Muscle layer of duodenum (tissue), 2 donors: ENCODE data around the gene MGST2.
"Not testable (repeated sequence)": the region's sequence is repeated elsewhere in the genome, so short reads cannot be mapped to it uniquely, and the experiment has no call there.

Source experiments
- H3K27ac ChIP-seq: one replicate; pipeline ENCODE4 v1.7.0; 2013; ENCODE audit warnings: mild to moderate bottlenecking, low read length
- H3K27me3 ChIP-seq: one replicate; pipeline ENCODE4 v1.7.0; 2013; ENCODE audit warnings: low read depth, mild to moderate bottlenecking, control low read depth, low read length
- H3K36me3 ChIP-seq, 2 donors: one replicate each; pipeline ENCODE4 v1.7.0; 2013; ENCODE audit warnings: low read length in 2 of 2, control low read depth in 1 of 2, mild to moderate bottlenecking in 1 of 2; ENCODE audit not compliant: insufficient read depth in 2 of 2, control insufficient read depth in 1 of 2
- H3K4me1 ChIP-seq, 2 donors: one replicate each; pipeline ENCODE4 v1.7.0; 2013; ENCODE audit warnings: low read length in 2 of 2, mild to moderate bottlenecking in 2 of 2, control low read depth in 1 of 2, moderate library complexity in 1 of 2; ENCODE audit not compliant: insufficient read depth in 2 of 2, control insufficient read depth in 1 of 2
- H3K4me3 ChIP-seq, 2 donors: one replicate each; pipeline ENCODE4 v1.7.0; 2013; ENCODE audit warnings: low read length in 2 of 2, low read depth in 1 of 2, mild to moderate bottlenecking in 1 of 2
- H3K9me3 ChIP-seq, 2 donors: one replicate each; pipeline ENCODE4 v1.7.0; 2013; ENCODE audit warnings: low read length in 2 of 2, control low read depth in 1 of 2, mild to moderate bottlenecking in 1 of 2; ENCODE audit not compliant: control insufficient read depth in 1 of 2
- donor health status: healthy.

MGST2 gene

GRCh38 chr4:139630991-139631390, 34.6 kb upstream of the MGST2 start:
- H3K36me3 ChIP-seq, result no peaks in the 10 kb centered on the region
- H3K27ac ChIP-seq, result no peak overlapping the region
- no peaks in the 10 kb centered on the region for H3K4me1 ChIP-seq
- no peaks in the 10 kb centered on the region for H3K27me3 ChIP-seq
- no peak overlapping the region for H3K4me3 ChIP-seq
- no peaks in the 10 kb centered on the region for H3K9me3 ChIP-seq

DNA sequence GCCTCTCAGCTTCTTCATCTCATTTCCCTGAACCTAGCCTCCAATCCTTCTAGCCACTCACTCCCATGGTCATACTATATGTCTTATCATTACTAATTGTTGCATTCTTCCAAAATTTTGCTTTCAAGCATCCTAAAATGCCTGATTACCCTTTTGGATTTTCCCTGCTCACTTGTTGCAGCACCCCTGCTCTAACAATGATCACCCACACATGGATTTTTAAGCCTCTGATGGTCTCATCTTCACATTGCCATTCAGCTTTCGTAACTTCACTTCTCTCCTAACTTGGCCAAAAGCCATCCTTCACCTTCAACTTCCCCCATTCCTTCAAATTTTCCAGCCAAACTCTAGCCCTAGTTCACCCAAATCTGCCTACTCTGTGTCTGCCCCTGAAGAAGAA, 33.8 kb upstream of the MGST2 start:
- H3K4me1 ChIP-seq, result no peaks in the 10 kb centered on the region
- H3K27me3 ChIP-seq, result no peaks in the 10 kb centered on the region
- no peak overlapping the region for H3K4me3 ChIP-seq
- no peak overlapping the region for H3K27ac ChIP-seq
- no peaks in the 10 kb centered on the region for H3K36me3 ChIP-seq
- no peaks in the 10 kb centered on the region for H3K9me3 ChIP-seq

GRCh38 chr4:139632739-139633138, 32.9 kb upstream of the MGST2 start:
- H3K4me3 ChIP-seq, H3K4me1 ChIP-seq, H3K27ac ChIP-seq, H3K36me3 ChIP-seq, H3K9me3 ChIP-seq, H3K27me3 ChIP-seq: not testable (repeated sequence)

- Histone ChIP-seq H3K36me3 (no peaks in the 10 kb centered on the region), H3K4me3 (peak overlapping the region; percentile 34 to 39), H3K27ac (no peak overlapping the region), H3K4me1 (no peaks in the 10 kb centered on the region), H3K9me3 (no peaks in the 10 kb centered on the region), H3K27me3 (no peaks in the 10 kb centered on the region)
These were observed 32.4 kb upstream of the MGST2 start for GRCh38 chr4:139633195-139633594.

GRCh38 chr4:139633661-139634060, 32.0 kb upstream of the MGST2 start:
- Histone ChIP-seq H3K36me3 (no peaks in the 10 kb centered on the region), H3K4me1 (no peaks in the 10 kb centered on the region), H3K27me3 (no peaks in the 10 kb centered on the region), H3K9me3 (peaks cover 3 to 4% of the 10 kb centered on the region in 2 donors), H3K27ac (no peak overlapping the region), H3K4me3 (peak overlapping the region; percentile 34 to 39)

DNA sequence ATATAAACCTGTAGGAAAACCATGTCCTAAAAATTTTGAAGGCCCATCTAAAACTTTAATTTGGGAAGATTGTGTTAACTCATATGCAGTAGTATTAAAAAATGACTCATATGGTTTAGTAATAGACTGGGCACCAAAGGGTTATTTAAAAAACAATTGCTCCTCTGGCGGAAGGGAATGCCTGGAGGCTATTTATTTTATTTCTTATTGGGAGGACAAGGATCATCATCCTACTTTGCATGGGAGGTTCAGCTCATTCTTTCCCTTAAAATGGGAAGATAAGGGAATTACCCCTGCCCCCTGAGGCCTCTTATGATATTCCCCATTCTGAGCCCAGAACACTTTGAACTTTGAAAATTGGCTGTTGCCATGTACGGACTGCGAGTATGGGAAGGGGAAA, 29.7 kb upstream of the MGST2 start:
- no peak overlapping the region for H3K27ac ChIP-seq
- no peak overlapping the region for H3K4me3 ChIP-seq
- no peaks in the 10 kb centered on the region for H3K4me1 ChIP-seq
- no peaks in the 10 kb centered on the region for H3K27me3 ChIP-seq
- H3K36me3 ChIP-seq, result no peaks in the 10 kb centered on the region
- H3K9me3 ChIP-seq, result peaks cover 5 to 6% of the 10 kb centered on the region in 2 donors

GRCh38 chr4:139638306-139638705, 27.3 kb upstream of the MGST2 start:
- H3K27me3 ChIP-seq, H3K27ac ChIP-seq, H3K4me1 ChIP-seq, H3K36me3 ChIP-seq, H3K9me3 ChIP-seq: not testable (repeated sequence)
- peak overlapping the region in 1 of 2 donors; percentile 14 for H3K4me3 ChIP-seq

DNA sequence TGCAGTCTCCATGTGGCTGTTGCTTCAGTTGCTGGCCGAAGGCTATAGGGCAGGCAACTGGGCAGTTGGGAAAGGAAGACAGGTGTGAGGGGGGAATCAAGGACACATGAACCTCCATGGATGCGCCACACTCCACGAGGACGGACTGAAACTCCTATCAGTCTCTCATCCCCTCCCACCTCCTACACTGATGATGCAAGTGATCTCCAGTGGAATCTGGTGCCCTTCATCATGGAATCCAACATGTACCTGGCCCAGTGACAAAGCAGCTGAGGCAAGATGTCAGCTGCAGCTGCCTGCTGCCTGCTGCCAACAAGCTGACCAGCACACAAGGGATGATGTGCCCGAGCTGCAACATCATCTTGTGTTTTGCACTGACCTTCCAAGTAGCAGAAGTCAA, 26.0 kb upstream of the MGST2 start:
- H3K4me3 ChIP-seq, result no peak overlapping the region
- no peaks in the 10 kb centered on the region for H3K4me1 ChIP-seq
- H3K27me3 ChIP-seq, result no peaks in the 10 kb centered on the region
- H3K27ac ChIP-seq, result no peak overlapping the region
- H3K9me3 ChIP-seq, result peaks cover 5 to 6% of the 10 kb centered on the region in 2 donors
- H3K36me3 ChIP-seq, result no peaks in the 10 kb centered on the region

- no peaks in the 10 kb centered on the region for H3K27me3 ChIP-seq
- H3K9me3 ChIP-seq, result peaks cover 5 to 6% of the 10 kb centered on the region in 2 donors
- H3K4me3 ChIP-seq, result no peak overlapping the region
- no peaks in the 10 kb centered on the region for H3K4me1 ChIP-seq
- no peak overlapping the region for H3K27ac ChIP-seq
- H3K36me3 ChIP-seq, result no peaks in the 10 kb centered on the region
These were observed 24.4 kb upstream of the MGST2 start for GRCh38 chr4:139641218-139641617.

GRCh38 chr4:139642364-139642763, 23.3 kb upstream of the MGST2 start:
- H3K4me3 ChIP-seq, result no peak overlapping the region
- H3K9me3 ChIP-seq, result peaks cover 5 to 6% of the 10 kb centered on the region in 2 donors
- no peaks in the 10 kb centered on the region for H3K4me1 ChIP-seq
- H3K27ac ChIP-seq, result no peak overlapping the region
- no peaks in the 10 kb centered on the region for H3K36me3 ChIP-seq
- H3K27me3 ChIP-seq, result no peaks in the 10 kb centered on the region

GRCh38 chr4:139643042-139643895, 22.4 kb upstream of the MGST2 start:
- no peaks in the 10 kb centered on the region for H3K4me1 ChIP-seq
- H3K9me3 ChIP-seq, result peaks cover 5 to 6% of the 10 kb centered on the region in 2 donors
- H3K4me3 ChIP-seq, result no peak overlapping the region
- no peak overlapping the region for H3K27ac ChIP-seq
- no peaks in the 10 kb centered on the region for H3K36me3 ChIP-seq
- H3K27me3 ChIP-seq, result no peaks in the 10 kb centered on the region

DNA sequence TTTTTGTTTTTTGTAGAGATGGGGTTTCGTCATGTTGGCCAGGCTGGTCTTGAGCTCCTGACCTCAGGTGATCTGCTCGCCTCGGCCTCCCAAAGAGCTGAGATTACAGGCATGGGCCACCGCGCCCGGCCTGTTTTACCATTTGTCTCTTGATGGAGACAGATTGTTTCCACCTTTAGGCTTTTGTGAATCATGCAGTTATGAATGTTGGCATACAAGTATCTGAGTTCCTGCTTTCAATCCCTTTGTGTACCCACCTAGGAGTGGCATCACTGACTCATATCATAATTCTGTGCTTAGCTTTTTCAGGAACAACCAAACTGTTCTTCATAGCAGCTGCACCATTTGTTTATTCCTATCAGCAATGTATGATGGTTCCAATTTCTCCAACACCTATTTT, 20.2 kb upstream of the MGST2 start:
- Histone ChIP-seq H3K4me1 (no peaks in the 10 kb centered on the region), H3K27me3 (no peaks in the 10 kb centered on the region), H3K36me3 (no peaks in the 10 kb centered on the region), H3K9me3 (no peaks in the 10 kb centered on the region), H3K27ac (no peak overlapping the region), H3K4me3 (no peak overlapping the region)
